NCI-H1436 treated with DMSO at 0.1 percent for 48 hours (cell line): ENCODE data around the gene ADARB2.

Source experiments
- DNase-seq: peaks from one replicate; lab custom pipeline; 2025; lab: John Stamatoyannopoulos, UW

Gene ADARB2

GRCh38 chr10:1524540-1524939 lies 212.8 kb downstream of the ADARB2 start:
- DNase-seq = no peak

- no peak for DNase-seq
Measured at GRCh38 chr10:1523221-1523620, 214.1 kb downstream of the ADARB2 start.

- DNase-seq = no peak
Measured at GRCh38 chr10:1522237-1522636, 215.1 kb downstream of the ADARB2 start.

- no peak for DNase-seq
Measured at GRCh38 chr10:1521741-1522140, 215.6 kb downstream of the ADARB2 start.

- DNase-seq = no peak
Measured at GRCh38 chr10:1520909-1521565, 216.3 kb downstream of the ADARB2 start.

- no peak for DNase-seq
Measured at GRCh38 chr10:1519391-1519790, 217.9 kb downstream of the ADARB2 start.

- no peak for DNase-seq
Measured at GRCh38 chr10:1517684-1518083, 219.6 kb downstream of the ADARB2 start.

- DNase-seq = no peak
Measured at GRCh38 chr10:1516492-1517165, 220.7 kb downstream of the ADARB2 start.

GRCh38 chr10:1515780-1516491 lies 221.4 kb downstream of the ADARB2 start:
- DNase-seq = no peak

GRCh38 chr10:1515121-1515779 lies 222.1 kb downstream of the ADARB2 start:
- no peak for DNase-seq

- DNase-seq = no peak
Measured at GRCh38 chr10:1514681-1515080, 222.6 kb downstream of the ADARB2 start.

- no peak for DNase-seq
Measured at GRCh38 chr10:1513221-1513620, 224.1 kb downstream of the ADARB2 start.

GRCh38 chr10:1509011-1509530 lies 228.3 kb downstream of the ADARB2 start:
- no peak for DNase-seq

- no peak for DNase-seq
Measured at GRCh38 chr10:1508096-1508495, 229.2 kb downstream of the ADARB2 start.

- DNase-seq = no peak
Measured at GRCh38 chr10:1507436-1507835, 229.9 kb downstream of the ADARB2 start.

- DNase-seq = no peak
Measured at GRCh38 chr10:1504940-1505339, 232.4 kb downstream of the ADARB2 start.

- no peak for DNase-seq
Measured at GRCh38 chr10:1504286-1504685, 233.0 kb downstream of the ADARB2 start.

- no peak for DNase-seq
Measured at GRCh38 chr10:1502451-1502850, 234.9 kb downstream of the ADARB2 start.

- no peak for DNase-seq
Measured at GRCh38 chr10:1499359-1499957, 237.9 kb downstream of the ADARB2 start.

GRCh38 chr10:1498746-1499358 lies 238.5 kb downstream of the ADARB2 start:
- DNase-seq = no peak

- DNase-seq = no peak
Measured at GRCh38 chr10:1495915-1496517, 241.3 kb downstream of the ADARB2 start.
